Kidney (tissue), 14 donors: ENCODE results near the gene NRSN2. TPM values are rescaled to one million over a fixed set of nuclear protein-coding genes. Genes with fewer than 3 reads are reported as not detected.

Source experiments
- DNase-seq, 5 donors: peaks; one replicate each; pipeline ENCODE4 v3.0.0-alpha.2; 2013 to 2020
- FAIRE-seq: peaks from 2 replicates; lab custom pipeline; 2012; peaks lifted over from hg19 to GRCh38; lab: Jason Lieb, UNC
- H3K27ac ChIP-seq, 2 donors: one replicate each; pipeline ENCODE4 v1.7.0; 2013; ENCODE audit warnings: low read depth in 2 of 2, low read length in 2 of 2, inconsistent platforms in 1 of 2
- H3K27me3 ChIP-seq: one replicate; pipeline ENCODE4 v1.7.1; 2013; ENCODE audit warnings: low read length, inconsistent platforms; ENCODE audit not compliant: control insufficient read depth, insufficient read depth
- H3K36me3 ChIP-seq, 3 donors: one replicate each; pipeline versions ENCODE4 v1.7.0 to v1.7.1; 2013; ENCODE audit warnings: low read length in 3 of 3, control low read depth in 1 of 3, inconsistent platforms in 1 of 3; ENCODE audit not compliant: insufficient read depth in 3 of 3, control insufficient read depth in 2 of 3
- H3K4me1 ChIP-seq, 3 donors: one replicate each; pipeline versions ENCODE4 v1.7.0 to v1.7.1; 2013; ENCODE audit warnings: low read length in 3 of 3, inconsistent platforms in 1 of 3, low read depth in 1 of 3; ENCODE audit not compliant: control insufficient read depth in 2 of 3, insufficient read depth in 2 of 3
- H3K4me3 ChIP-seq, 3 donors: one replicate each; pipeline versions ENCODE4 v1.7.0 to v1.8.1; 2013; ENCODE audit warnings: low read length in 3 of 3, control low read depth in 1 of 3, inconsistent platforms in 1 of 3
- H3K9ac ChIP-seq, 3 donors: one replicate each; pipeline versions ENCODE4 v1.7.0 to v1.7.1; 2013; ENCODE audit warnings: low read length in 3 of 3, control low read depth in 1 of 3, inconsistent platforms in 1 of 3
- H3K9me3 ChIP-seq, 3 donors: one replicate each; pipeline versions ENCODE4 v1.7.0 to v1.7.1; 2013; ENCODE audit warnings: low read length in 3 of 3, control low read depth in 1 of 3, inconsistent platforms in 1 of 3; ENCODE audit not compliant: control insufficient read depth in 2 of 3, insufficient read depth in 1 of 3
- intact Hi-C: fragments of 100-400 bp; cut with DNase I; formaldehyde crosslinking; loops from one replicate; pipeline ENCODE4 v1.11.1; 2022
- polyA plus RNA-seq: library from polyadenylated mRNA; stranded (reverse); fragments of 350-450 nt; fragmentation: Illumina TruSeq; extraction: RNeasy Lipid Tissue Mini Kit (QIAGEN cat#74804); gene quantifications from one replicate; pipeline ENCODE4 v1.2.3, GENCODE V29; 2014; ENCODE audit warnings: low read depth, low replicate concordance; ENCODE audit not compliant: insufficient read depth
- total RNA-seq: library from RNA; stranded (reverse); fragmentation: NEBNext Ultra II Directional; extraction: Animal tissue kit (Norgen Biotek cat#: 25700); gene quantifications from one replicate; pipeline ENCODE4 v1.2.1, GENCODE V29; 2021
- TF ChIP-seq, protein P1 (sequence below): IDR thresholded peaks from 3 replicates; pipeline ENCODE4 v1.5.1; 2012; ENCODE audit warnings: mild to moderate bottlenecking, moderate library complexity, borderline replicate concordance; ENCODE audit not compliant: insufficient read depth; ENCODE audit errors: extremely low read depth
- donor health status: control.
- donor health status: control.
- donor health status: control.
- donor health status: control.
- donor health status: control.
- donor health status: DM: yes; HTN: yes; CAD: no.
- donor health status: Normal renal cell carcinoma (clear cell type).

Gene NRSN2
- total and polyA plus RNA-seq, 2 donors from 2014 or later, result 48.1 to 50.0 TPM

DNA sequence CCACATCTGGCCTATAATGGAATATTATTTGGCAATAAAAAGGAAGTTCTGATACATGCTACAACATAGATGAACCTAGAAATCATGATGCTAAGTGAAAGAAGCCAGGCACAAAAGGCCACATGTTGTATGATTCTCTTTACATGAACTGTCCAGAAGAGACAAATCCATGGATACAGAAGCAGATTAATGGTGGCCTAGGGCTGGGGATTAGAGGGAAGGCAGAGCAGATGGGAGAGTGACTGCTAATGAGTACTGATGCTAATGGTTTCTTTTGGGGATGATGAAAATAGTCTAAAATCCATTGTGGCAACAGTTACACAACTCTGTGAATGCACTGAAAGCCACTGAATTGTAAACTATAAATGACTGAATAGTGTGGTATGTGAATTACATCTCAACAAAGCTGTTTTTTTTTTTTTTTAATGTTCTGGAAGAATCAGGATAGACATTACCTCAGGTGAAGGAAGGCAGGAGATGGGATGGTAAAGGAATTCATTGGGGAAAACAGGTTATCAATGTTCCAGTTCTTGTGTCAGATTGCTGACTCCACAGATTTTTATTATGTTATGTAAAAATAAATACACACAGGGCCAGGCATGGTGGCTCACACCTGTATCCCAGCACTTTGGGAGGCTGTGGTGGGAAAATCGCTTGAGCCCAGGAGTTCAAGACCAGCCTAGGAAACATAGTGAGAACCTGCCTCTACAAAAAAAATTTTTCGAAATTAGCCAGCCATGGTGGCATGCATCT is 30.4 kb upstream of the NRSN2 start:
- intact Hi-C loops, result no loop called here
- TF ChIP-seq, protein P1, sequence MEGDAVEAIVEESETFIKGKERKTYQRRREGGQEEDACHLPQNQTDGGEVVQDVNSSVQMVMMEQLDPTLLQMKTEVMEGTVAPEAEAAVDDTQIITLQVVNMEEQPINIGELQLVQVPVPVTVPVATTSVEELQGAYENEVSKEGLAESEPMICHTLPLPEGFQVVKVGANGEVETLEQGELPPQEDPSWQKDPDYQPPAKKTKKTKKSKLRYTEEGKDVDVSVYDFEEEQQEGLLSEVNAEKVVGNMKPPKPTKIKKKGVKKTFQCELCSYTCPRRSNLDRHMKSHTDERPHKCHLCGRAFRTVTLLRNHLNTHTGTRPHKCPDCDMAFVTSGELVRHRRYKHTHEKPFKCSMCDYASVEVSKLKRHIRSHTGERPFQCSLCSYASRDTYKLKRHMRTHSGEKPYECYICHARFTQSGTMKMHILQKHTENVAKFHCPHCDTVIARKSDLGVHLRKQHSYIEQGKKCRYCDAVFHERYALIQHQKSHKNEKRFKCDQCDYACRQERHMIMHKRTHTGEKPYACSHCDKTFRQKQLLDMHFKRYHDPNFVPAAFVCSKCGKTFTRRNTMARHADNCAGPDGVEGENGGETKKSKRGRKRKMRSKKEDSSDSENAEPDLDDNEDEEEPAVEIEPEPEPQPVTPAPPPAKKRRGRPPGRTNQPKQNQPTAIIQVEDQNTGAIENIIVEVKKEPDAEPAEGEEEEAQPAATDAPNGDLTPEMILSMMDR, result no peak
- H3K27me3 ChIP-seq, result no peaks in the 10 kb centered on the region
- FAIRE-seq, result no peak
- no peak overlapping the region for H3K27ac ChIP-seq
- H3K9me3 ChIP-seq, result no peaks in the 10 kb centered on the region
- no peaks in the 10 kb centered on the region for H3K4me1 ChIP-seq
- DNase-seq, result no peak
- no peak overlapping the region for H3K9ac ChIP-seq
- no peak overlapping the region for H3K4me3 ChIP-seq
- peaks cover 0 to 4% (median 3%) of the 10 kb centered on the region in 3 donors for H3K36me3 ChIP-seq

DNA sequence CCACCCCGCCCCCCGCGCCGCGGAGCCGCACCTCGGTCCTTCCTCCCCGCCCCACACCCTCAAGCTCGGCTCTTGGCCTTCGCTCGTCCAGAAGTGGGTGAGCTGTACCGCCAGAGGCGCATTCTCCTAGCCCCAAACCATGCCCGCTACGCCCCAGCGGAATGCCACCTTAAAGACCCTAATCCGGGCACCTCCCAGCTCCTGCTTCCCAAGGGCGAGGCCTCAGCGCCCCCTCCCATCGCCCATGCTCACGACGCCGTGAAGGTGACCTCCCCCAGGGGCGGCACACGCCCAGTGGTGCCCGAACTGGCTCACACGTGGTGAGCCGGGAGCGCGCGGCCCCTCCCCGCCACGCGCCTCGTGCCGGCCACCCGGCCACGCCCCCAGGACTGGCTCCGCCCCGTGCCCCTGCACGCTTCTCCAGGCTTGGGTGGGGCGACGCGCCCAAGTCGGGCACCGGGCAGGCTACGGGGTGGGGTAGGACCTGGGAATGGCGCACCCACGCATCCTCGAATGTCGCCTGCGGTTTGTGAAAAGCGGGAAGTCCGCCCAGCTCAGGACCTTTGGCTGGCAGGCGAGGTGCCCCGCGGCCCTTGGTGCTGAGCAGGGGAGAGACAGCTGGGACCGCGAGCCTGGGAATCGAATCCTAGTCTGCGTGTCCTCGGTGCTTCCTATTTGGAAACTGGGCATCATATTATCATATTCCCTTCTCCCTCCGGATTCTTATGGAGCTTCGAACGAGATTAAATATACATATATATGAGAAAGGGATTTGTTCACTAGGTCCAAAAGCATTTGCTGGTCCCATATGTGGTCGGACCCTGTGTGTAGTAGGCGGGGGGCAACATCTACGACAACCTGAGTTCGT is 22.5 kb upstream of the NRSN2 start:
- Histone ChIP-seq H3K4me3 (peak overlapping the region; percentile 89 to 91 (median 91)), H3K4me1 (peaks cover 0 to 9% (median 2%) of the 10 kb centered on the region in 3 donors), H3K9ac (peak overlapping the region; percentile 71 to 91 (median 74)), H3K27me3 (no peaks in the 10 kb centered on the region), H3K9me3 (no peaks in the 10 kb centered on the region), H3K27ac (peak overlapping the region; percentile 89 to 95), H3K36me3 (peaks cover 0 to 3% (median 2%) of the 10 kb centered on the region in 3 donors)
- FAIRE-seq (no peak), DNase-seq (peak; percentile 95 to 97 (median 96))
- intact Hi-C loops, result no loop called here
- TF ChIP-seq, protein P1, result peak; percentile 9

DNA sequence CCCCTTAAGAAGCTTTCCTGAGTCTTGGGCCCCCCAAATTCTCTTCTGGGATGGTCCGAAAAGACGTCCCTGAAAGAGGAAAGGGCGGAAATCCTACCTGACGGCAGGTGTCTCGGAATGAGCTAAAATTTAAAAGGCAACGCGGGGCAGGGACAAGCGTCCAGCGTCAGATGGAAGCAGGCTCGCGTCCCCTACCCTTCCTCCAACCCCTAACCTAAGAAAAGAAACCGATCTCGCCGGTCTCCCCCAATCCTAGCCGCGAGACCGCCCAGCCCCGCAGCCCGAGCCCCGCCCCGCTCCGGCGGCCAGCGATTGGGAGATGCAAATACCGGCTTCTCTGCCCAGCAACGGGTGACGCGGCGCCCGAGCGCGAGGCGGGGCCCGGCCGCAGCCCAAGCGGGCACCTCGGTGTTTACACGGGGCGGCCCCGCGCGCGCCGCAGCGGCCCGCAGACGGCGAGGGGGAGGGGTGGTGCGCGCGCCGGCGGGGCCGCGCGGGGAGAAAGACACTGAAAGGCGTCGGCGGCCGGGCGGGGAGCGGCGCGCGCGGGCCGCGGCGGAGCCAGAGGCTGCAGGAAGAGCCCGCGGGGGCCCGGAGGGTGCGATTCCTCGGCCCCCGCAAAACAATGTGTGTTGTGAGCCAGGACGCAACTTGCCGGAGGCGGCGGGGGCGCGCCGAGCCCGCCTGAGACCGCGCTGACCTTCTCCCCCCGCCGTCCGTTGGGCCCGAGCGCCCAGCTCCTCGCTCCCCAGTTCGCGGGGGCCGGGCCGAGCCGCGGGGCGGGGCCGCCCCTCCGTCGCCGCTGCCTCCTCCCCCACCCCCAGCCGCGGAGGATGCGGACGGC is 21.6 kb upstream of the NRSN2 start, which contains the start of gene SOX12:
Gene SOX12, plus strand, starts transcription at position 508 of the 844 bp plus-strand sequence. CDS start 373 bp downstream, outside the sequence.
- peaks cover 0 to 10% (median 5%) of the 10 kb centered on the region in 3 donors for H3K4me1 ChIP-seq
- no peak for FAIRE-seq
- peaks cover 0 to 3% (median 2%) of the 10 kb centered on the region in 3 donors for H3K36me3 ChIP-seq
- intact Hi-C loops, result no loop called here
- H3K9me3 ChIP-seq, result no peaks in the 10 kb centered on the region
- TF ChIP-seq, protein P1, result no peak
- peak within 1 kb of the TSS; percentile 89 to 91 (median 91) for H3K4me3 ChIP-seq
- peak within 1 kb of the TSS; percentile 71 to 91 (median 74) for H3K9ac ChIP-seq
- no peaks in the 10 kb centered on the region for H3K27me3 ChIP-seq
- DNase-seq, result peak; percentile 97 to 99 (median 98)
- peak within 1 kb of the TSS; percentile 90 to 95 for H3K27ac ChIP-seq
